ENCODE results near the gene MED13. TPM values are rescaled to one million over a fixed set of nuclear protein-coding genes. Genes with fewer than 3 reads are reported as not detected.

MED13 gene
- polyA plus RNA-seq, 1 of the 3 experiments (the other 2 are of a cell fraction), result 6.3 TPM

- no peak overlapping the region for H3K4me2 ChIP-seq
Measured at GRCh38 chr17:62045517-62045916, 19.6 kb downstream of the MED13 start.

GRCh38 chr17:62045109-62045508 lies 20.0 kb downstream of the MED13 start:
- Histone ChIP-seq H3K27ac (ENCODE audit: low read depth in 2 of 2, low read length in 1 of 2) (no peak overlapping the region), H3K27me3 (ENCODE audit: insufficient read depth) (no peaks in the 10 kb centered on the region), H3K36me3 (replicated peaks in 1 of 2; ENCODE audit: control insufficient read depth in 1 of 2, insufficient read depth in 2 of 2, low read length in 1 of 2) (peaks cover 56 to 72% of the 10 kb centered on the region in 2 experiments), H3K79me2 (ENCODE audit: insufficient read depth) (peaks cover 97% of the 10 kb centered on the region), H2AFZ (ENCODE audit: low read depth) (no peak overlapping the region), H3K9me3 (no peaks in the 10 kb centered on the region), H3F3A (replicated peaks; ENCODE audit: insufficient read depth) (peaks cover 4% of the 10 kb centered on the region), H3K4me3 (ENCODE audit: low read depth in 2 of 2, low read length in 1 of 2) (no peak overlapping the region), H3K4me2 (no peak overlapping the region), H3K4me1 (ENCODE audit: control insufficient read depth in 1 of 2, insufficient read depth in 2 of 2, low read depth in 1 of 2, low read length in 1 of 2) (no peaks in the 10 kb centered on the region; a peak in 1 of 4 replicates), H3K9me2 (no peaks in the 10 kb centered on the region), H3K9ac (no peak overlapping the region), H4K20me1 (ENCODE audit: insufficient read depth) (peaks cover 45% of the 10 kb centered on the region)
- no peak for DNase-seq
- 98% methylated on average over 4 of the region's 4 CpGs for WGBS (ENCODE audit: low lambda C conversion rate)
- CTCF ChIA-PET, result interaction anchor here (1.9 kb wide), 1 partner anchor 65 kb away, joined by 7 read pairs; no protein-coding TSS in a partner anchor
- TF ChIP-seq NFIC (IDR thresholded peaks at IDR 0.05; ENCODE audit: borderline replicate concordance), result no peak
- no peak for TF ChIP-seq USF1 (IDR thresholded peaks at IDR 0.05; ENCODE audit: borderline replicate concordance, low read depth)
- no peak for TF ChIP-seq GATA2 (CRISPR knock-in tag; IDR thresholded peaks at IDR 0.05)
- TF ChIP-seq NRF1 (IDR thresholded peaks at IDR 0.05; ENCODE audit: low read depth, low read length), result no peak
- no peak for TF ChIP-seq TEAD4 (IDR thresholded peaks at IDR 0.05; ENCODE audit: borderline replicate concordance, insufficient read depth)
- TF ChIP-seq SMC3 (IDR thresholded peaks at IDR 0.05; ENCODE audit: low read depth, low read length), result no peak
- TF ChIP-seq FOSL2 (IDR thresholded peaks at IDR 0.05; ENCODE audit: borderline replicate concordance, low read depth), result no peak
- no peak for TF ChIP-seq TCF12 (IDR thresholded peaks at IDR 0.05)
- no peak for TF ChIP-seq CTCF (IDR thresholded peaks at IDR 0.05)
- no peak for TF ChIP-seq EZH2phosphoT487 (IDR thresholded peaks at IDR 0.05; ENCODE audit: borderline replicate concordance, low read depth)
- no peak for TF ChIP-seq CHD2 (IDR thresholded peaks at IDR 0.05; ENCODE audit: low read length, partially characterized antibody)
- POLR2A ChIA-PET, result interaction anchor here (0.8 kb wide), 1 partner anchor 14 kb away, joined by 3 read pairs; no protein-coding TSS in a partner anchor

More at GRCh38 chr17:62045517-62045916, 19.6 kb downstream of the MED13 start:
- Histone ChIP-seq H4K20me1 (ENCODE audit: insufficient read depth) (peaks cover 48% of the 10 kb centered on the region), H3K79me2 (ENCODE audit: insufficient read depth) (peaks cover 97% of the 10 kb centered on the region), H3K9ac (no peak overlapping the region), H3K27ac (ENCODE audit: low read depth in 2 of 2, low read length in 1 of 2) (no peak overlapping the region), H3F3A (replicated peaks; ENCODE audit: insufficient read depth) (peaks cover 4% of the 10 kb centered on the region), H3K4me3 (ENCODE audit: low read depth in 2 of 2, low read length in 1 of 2) (no peak overlapping the region), H3K27me3 (ENCODE audit: insufficient read depth) (no peaks in the 10 kb centered on the region), H3K9me3 (no peaks in the 10 kb centered on the region), H2AFZ (ENCODE audit: low read depth) (no peak overlapping the region), H3K36me3 (replicated peaks in 1 of 2; ENCODE audit: control insufficient read depth in 1 of 2, insufficient read depth in 2 of 2, low read length in 1 of 2) (peaks cover 57 to 73% of the 10 kb centered on the region in 2 experiments), H3K4me1 (ENCODE audit: control insufficient read depth in 1 of 2, insufficient read depth in 2 of 2, low read depth in 1 of 2, low read length in 1 of 2) (no peaks in the 10 kb centered on the region; a peak in 1 of 4 replicates), H3K9me2 (no peaks in the 10 kb centered on the region)
- WGBS (ENCODE audit: low lambda C conversion rate), result 95% methylated on average over 1 of the region's 1 CpG
- ChIA-PET POLR2A (interaction anchor here (0.8 kb wide), 1 partner anchor 15 kb away, joined by 3 read pairs; no protein-coding TSS in a partner anchor), CTCF (interaction anchor here (2.0 kb wide), 1 partner anchor 17 kb away, joined by 5 read pairs; no protein-coding TSS in a partner anchor)
- no peak for DNase-seq
- TF ChIP-seq NFIC (IDR thresholded peaks at IDR 0.05; ENCODE audit: borderline replicate concordance), result no peak
- TF ChIP-seq EZH2phosphoT487 (IDR thresholded peaks at IDR 0.05; ENCODE audit: borderline replicate concordance, low read depth), result no peak
- TF ChIP-seq IRF3 (IDR thresholded peaks at IDR 0.05; ENCODE audit: low read depth, low read length), result no peak

Data from SK-N-SH (cell line).